Glutamatergic neuron (in vitro differentiated cells): ENCODE results near the gene GSDME. TPM values are rescaled to one million over a fixed set of nuclear protein-coding genes. Genes with fewer than 3 reads are reported as not detected.

Experiments used
- DNase-seq: peaks from one replicate; pipeline ENCODE4 v3.0.0; 2022
- H3K27ac Mint-ChIP-seq: one replicate; pipeline ENCODE4 v1.8.0; 2020; ENCODE audit warnings: mild to moderate bottlenecking, mixed read lengths, inconsistent platforms; ENCODE audit not compliant: unreplicated experiment
- H3K27me3 Mint-ChIP-seq: one replicate; pipeline ENCODE4 v1.8.0; 2020; ENCODE audit warnings: mild to moderate bottlenecking, moderate library complexity, mixed read lengths, inconsistent platforms; ENCODE audit not compliant: unreplicated experiment
- H3K36me3 Mint-ChIP-seq: one replicate; pipeline ENCODE4 v1.8.0; 2020; ENCODE audit warnings: mild to moderate bottlenecking, mixed read lengths, inconsistent platforms; ENCODE audit not compliant: unreplicated experiment
- H3K4me1 Mint-ChIP-seq: one replicate; pipeline ENCODE4 v1.8.0; 2020; ENCODE audit warnings: mild to moderate bottlenecking, low read depth, mixed read lengths, inconsistent platforms; ENCODE audit not compliant: unreplicated experiment
- H3K4me3 Mint-ChIP-seq: one replicate; pipeline ENCODE4 v1.8.0; 2020; ENCODE audit warnings: mild to moderate bottlenecking, mixed read lengths, inconsistent platforms; ENCODE audit not compliant: unreplicated experiment
- H3K9me3 Mint-ChIP-seq: one replicate; pipeline ENCODE4 v1.8.0; 2020; ENCODE audit warnings: mild to moderate bottlenecking, moderate library complexity, mixed read lengths, inconsistent platforms; ENCODE audit not compliant: unreplicated experiment
- total RNA-seq: library from RNA; stranded (reverse); fragmentation: NEBNext Ultra II Directional; extraction: Animal tissue kit (Norgen Biotek cat#: 25700); gene quantifications from one replicate; pipeline ENCODE4 v1.2.1, GENCODE V29; 2021; ENCODE audit not compliant: unreplicated experiment
- TF ChIP-seq, protein P1 (sequence below): fragments of 200-600 bp; sonication (generic); IDR thresholded peaks from one replicate; pipeline ENCODE4 v1.5.0; 2021; ENCODE audit not compliant: partially characterized antibody, unreplicated experiment

The GSDME gene
- total RNA-seq, 1 donor from 2014 or later = 12.7 TPM

DNA sequence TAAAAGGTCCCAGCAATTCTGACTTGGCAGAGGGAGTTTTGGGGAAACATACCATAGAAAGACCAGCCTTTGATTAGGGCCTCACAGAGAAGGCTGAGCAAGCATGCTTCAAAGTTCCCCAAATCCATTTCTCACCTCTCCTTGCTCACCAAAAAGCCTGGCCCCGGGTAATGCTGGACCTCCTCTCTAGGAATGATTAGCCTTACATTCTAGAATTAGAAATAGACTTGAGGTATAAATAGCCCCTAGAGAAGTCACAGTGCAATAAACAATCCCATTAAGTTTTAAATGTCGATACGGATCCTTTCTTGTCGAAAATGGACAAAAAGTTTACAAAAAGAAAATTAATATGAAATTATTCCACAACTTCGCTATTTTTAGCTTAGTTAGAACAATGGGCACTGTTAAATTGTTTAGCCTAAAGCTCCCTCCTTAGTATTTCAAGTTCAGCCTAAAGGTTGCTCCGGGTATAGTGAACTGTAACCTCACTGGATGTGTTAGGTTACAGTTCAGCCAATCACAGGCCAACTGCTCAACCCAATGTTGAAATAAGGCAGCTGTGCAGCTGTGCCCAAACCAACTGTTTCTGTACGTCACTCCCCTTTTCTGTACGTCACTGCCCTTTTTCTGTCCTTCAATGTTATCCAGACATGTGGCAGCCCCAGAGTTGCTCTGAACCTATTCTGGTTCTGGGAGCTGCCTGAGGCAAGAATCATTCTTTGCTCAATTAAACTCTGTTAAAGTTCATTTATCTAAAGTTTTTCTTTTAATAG is 7.9 kb upstream of the GSDME start:
- Mint-ChIP-seq H3K36me3 (no peaks in the 10 kb centered on the region), H3K4me3 (no peak overlapping the region), H3K9me3 (peaks cover 2% of the 10 kb centered on the region), H3K27me3 (no peaks in the 10 kb centered on the region), H3K27ac (no peak overlapping the region), H3K4me1 (no peaks in the 10 kb centered on the region)
- TF ChIP-seq, protein P1, sequence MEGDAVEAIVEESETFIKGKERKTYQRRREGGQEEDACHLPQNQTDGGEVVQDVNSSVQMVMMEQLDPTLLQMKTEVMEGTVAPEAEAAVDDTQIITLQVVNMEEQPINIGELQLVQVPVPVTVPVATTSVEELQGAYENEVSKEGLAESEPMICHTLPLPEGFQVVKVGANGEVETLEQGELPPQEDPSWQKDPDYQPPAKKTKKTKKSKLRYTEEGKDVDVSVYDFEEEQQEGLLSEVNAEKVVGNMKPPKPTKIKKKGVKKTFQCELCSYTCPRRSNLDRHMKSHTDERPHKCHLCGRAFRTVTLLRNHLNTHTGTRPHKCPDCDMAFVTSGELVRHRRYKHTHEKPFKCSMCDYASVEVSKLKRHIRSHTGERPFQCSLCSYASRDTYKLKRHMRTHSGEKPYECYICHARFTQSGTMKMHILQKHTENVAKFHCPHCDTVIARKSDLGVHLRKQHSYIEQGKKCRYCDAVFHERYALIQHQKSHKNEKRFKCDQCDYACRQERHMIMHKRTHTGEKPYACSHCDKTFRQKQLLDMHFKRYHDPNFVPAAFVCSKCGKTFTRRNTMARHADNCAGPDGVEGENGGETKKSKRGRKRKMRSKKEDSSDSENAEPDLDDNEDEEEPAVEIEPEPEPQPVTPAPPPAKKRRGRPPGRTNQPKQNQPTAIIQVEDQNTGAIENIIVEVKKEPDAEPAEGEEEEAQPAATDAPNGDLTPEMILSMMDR = no peak
- DNase-seq = no peak

DNA sequence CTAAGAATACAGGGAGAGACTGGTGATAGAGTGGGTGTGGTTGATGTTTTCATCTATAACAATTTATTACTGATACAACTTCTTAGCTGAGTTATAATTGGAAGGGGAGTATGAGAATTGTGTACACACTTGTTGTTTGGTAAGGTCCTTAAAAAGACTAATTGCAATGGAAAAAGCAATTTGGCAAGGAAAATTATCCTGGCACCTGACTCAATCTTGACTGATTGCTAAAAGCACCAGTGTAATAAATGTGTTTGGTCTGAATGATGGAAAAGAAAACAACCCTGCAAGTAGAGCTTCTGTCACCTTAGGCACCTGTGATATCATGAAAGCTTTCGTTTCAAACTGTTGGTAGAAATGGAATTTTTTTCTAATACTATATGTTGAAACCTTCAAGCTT is 6.7 kb upstream of the GSDME start:
- H3K27ac Mint-ChIP-seq = no peak overlapping the region
- H3K36me3 Mint-ChIP-seq = no peaks in the 10 kb centered on the region
- DNase-seq = no peak
- no peak overlapping the region for H3K4me3 Mint-ChIP-seq
- TF ChIP-seq, protein P1 = no peak
- H3K27me3 Mint-ChIP-seq = no peaks in the 10 kb centered on the region
- H3K4me1 Mint-ChIP-seq = no peaks in the 10 kb centered on the region
- peaks cover 2% of the 10 kb centered on the region for H3K9me3 Mint-ChIP-seq

DNA sequence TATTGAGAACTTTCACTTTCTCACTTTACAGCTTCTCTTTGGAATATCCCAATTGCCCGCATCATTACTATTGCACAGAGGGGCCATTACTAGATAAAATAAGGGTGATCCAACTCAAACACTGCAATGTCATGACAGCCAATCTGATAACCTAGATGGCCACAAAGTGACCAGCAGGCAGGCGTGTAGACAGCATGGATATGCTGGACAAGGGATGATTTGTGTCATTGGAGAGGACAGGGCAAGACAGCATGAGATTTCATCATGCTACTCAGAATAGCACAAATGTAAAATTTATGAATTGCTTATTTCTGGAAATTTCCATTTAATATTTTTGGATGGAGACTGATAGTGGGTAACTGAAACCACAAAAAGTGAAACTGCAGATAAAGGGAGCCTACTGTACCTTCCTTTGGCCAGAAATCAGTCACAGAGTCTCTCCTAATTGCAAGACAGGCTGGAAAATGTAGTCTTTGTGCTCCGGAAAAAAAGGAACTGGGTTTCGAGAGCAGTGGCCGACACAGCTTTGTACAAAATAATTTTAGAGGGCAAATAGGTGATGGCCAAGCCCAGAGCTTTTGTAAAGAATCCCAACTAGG is 6.1 kb upstream of the GSDME start:
- H3K4me1 Mint-ChIP-seq = no peaks in the 10 kb centered on the region
- no peak overlapping the region for H3K27ac Mint-ChIP-seq
- no peak for DNase-seq
- H3K36me3 Mint-ChIP-seq = no peaks in the 10 kb centered on the region
- H3K27me3 Mint-ChIP-seq = peaks cover 2% of the 10 kb centered on the region
- no peak overlapping the region for H3K4me3 Mint-ChIP-seq
- peaks cover 2% of the 10 kb centered on the region for H3K9me3 Mint-ChIP-seq
- TF ChIP-seq, protein P1 = no peak

DNA sequence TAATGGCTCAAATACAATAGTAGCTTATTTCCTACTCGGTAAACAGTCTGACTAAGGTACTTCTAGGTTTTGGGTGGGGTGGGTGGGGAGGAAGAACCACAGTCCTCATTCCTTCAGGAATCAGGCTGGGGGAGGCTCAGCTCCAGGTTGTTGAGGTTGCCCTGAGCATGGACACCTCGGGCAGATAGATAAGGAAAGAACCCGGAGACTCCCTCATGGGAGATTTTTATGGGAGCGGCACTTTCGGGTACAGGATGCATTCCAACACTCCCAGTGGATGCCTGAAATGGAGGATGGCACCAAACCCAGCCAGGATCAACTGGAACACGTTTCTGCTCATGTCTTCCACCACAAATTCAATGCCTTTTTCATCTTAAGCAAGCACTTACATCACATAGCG is 5.5 kb upstream of the GSDME start:
- Mint-ChIP-seq H3K27me3 (peaks cover 5% of the 10 kb centered on the region), H3K4me1 (no peaks in the 10 kb centered on the region), H3K4me3 (no peak overlapping the region), H3K36me3 (no peaks in the 10 kb centered on the region), H3K9me3 (peaks cover 2% of the 10 kb centered on the region), H3K27ac (no peak overlapping the region)
- TF ChIP-seq, protein P1 = no peak
- no peak for DNase-seq

DNA sequence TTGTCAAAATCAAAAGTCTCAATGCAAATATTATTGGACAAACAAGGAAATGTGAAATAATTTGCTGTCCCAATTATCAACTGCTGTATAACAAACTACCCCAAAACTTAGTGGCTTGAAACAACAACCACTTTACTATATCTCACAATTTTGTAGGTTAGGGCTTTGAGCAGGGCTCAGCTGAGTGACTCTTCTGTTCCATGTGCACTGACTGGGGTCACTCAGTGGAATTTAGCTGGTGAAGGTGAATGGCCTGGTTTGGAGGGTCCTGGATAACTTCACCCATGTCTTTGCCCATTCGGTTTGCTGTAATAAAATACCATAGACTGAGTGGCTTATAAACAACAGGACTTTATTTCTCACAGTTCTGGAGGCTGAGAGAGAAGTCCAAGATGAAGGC is 3.7 kb upstream of the GSDME start:
- H3K9me3 Mint-ChIP-seq = peaks cover under 1% of the 10 kb centered on the region
- H3K4me3 Mint-ChIP-seq = no peak overlapping the region
- H3K36me3 Mint-ChIP-seq = no peaks in the 10 kb centered on the region
- DNase-seq = no peak
- TF ChIP-seq, protein P1 = no peak
- H3K27ac Mint-ChIP-seq = no peak overlapping the region
- H3K4me1 Mint-ChIP-seq = no peaks in the 10 kb centered on the region
- H3K27me3 Mint-ChIP-seq = peaks cover 12% of the 10 kb centered on the region
